ENCODE data around the gene PHACTR3.

PHACTR3 gene

GRCh38 chr20:59817846-59818615, 213.7 kb downstream of the PHACTR3 start:
- no peak for DNase-seq (ENCODE audit: low spot score)

- DNase-seq (ENCODE audit: low spot score) = no peak
Measured at GRCh38 chr20:59818911-59819310, 214.6 kb downstream of the PHACTR3 start.

GRCh38 chr20:59819496-59820203, 215.3 kb downstream of the PHACTR3 start:
- DNase-seq (ENCODE audit: low spot score) = no peak

GRCh38 chr20:59820204-59821041, 216.1 kb downstream of the PHACTR3 start:
- no peak for DNase-seq (ENCODE audit: low spot score)

- no peak for DNase-seq (ENCODE audit: low spot score)
Measured at GRCh38 chr20:59821201-59821600, 216.9 kb downstream of the PHACTR3 start.

GRCh38 chr20:59821788-59822187, 217.4 kb downstream of the PHACTR3 start:
- no peak for DNase-seq (ENCODE audit: low spot score)

GRCh38 chr20:59822291-59823029, 218.1 kb downstream of the PHACTR3 start:
- DNase-seq (ENCODE audit: low spot score) = no peak

GRCh38 chr20:59823030-59823423, 218.7 kb downstream of the PHACTR3 start:
- DNase-seq (ENCODE audit: low spot score) = no peak

- no peak for DNase-seq (ENCODE audit: low spot score)
Measured at GRCh38 chr20:59823491-59824259, 219.3 kb downstream of the PHACTR3 start.

- no peak for DNase-seq (ENCODE audit: low spot score)
Measured at GRCh38 chr20:59824711-59825562, 220.6 kb downstream of the PHACTR3 start.

GRCh38 chr20:59825563-59825920, 221.2 kb downstream of the PHACTR3 start:
- no peak for DNase-seq (ENCODE audit: low spot score)

- DNase-seq (ENCODE audit: low spot score) = no peak
Measured at GRCh38 chr20:59825944-59826759, 221.8 kb downstream of the PHACTR3 start.

GRCh38 chr20:59827138-59828056, 223.1 kb downstream of the PHACTR3 start:
- no peak for DNase-seq (ENCODE audit: low spot score)

GRCh38 chr20:59828125-59829053, 224.0 kb downstream of the PHACTR3 start:
- no peak for DNase-seq (ENCODE audit: low spot score)

GRCh38 chr20:59829054-59829785, 224.9 kb downstream of the PHACTR3 start:
- no peak for DNase-seq (ENCODE audit: low spot score)

Measured in RKO (cell line).